Testis (tissue), 3 donors: ENCODE data around the gene ABI3BP. TPM values are rescaled to one million over a fixed set of nuclear protein-coding genes. Genes with fewer than 3 reads are reported as not detected.

Experiments
- DNase-seq: peaks from one replicate; pipeline ENCODE4 v3.0.0-alpha.2; 2019
- H3K27ac ChIP-seq, 2 donors: fragments of 200-600 bp; sonication (generic); one replicate each; pipeline ENCODE4 v1.5.1; 2019
- H3K27me3 ChIP-seq: fragments of 200-600 bp; sonication (generic); one replicate; pipeline ENCODE4 v1.5.1; 2019
- H3K36me3 ChIP-seq: fragments of 200-600 bp; sonication (generic); one replicate; pipeline ENCODE4 v1.5.1; 2017; ENCODE audit warnings: low read depth; ENCODE audit errors: missing control alignments
- H3K4me1 ChIP-seq: fragments of 200-600 bp; sonication (generic); one replicate; pipeline ENCODE4 v1.5.1; 2019
- H3K4me3 ChIP-seq, 2 donors: fragments of 200-600 bp; sonication (generic); one replicate each; pipeline ENCODE4 v1.5.1; 2017 to 2019
- H3K9me3 ChIP-seq: fragments of 200-600 bp; sonication (generic); one replicate; pipeline ENCODE4 v1.5.1; 2017
- CTCF ChIP-seq, 3 experiments: fragments of 450-650 bp in 2 of 3; fragments of 200-600 bp in 1 of 3; sonication (generic) in 1 of 3; IDR thresholded peaks; one replicate each; pipeline ENCODE4 v1.5.1; 2016 to 2019; ENCODE audit warnings: antibody characterized with exemption in 3 of 3, mild to moderate bottlenecking in 2 of 3, moderate library complexity in 1 of 3
- POLR2A ChIP-seq: fragments of 450-650 bp; IDR thresholded peaks from one replicate; pipeline ENCODE4 v1.6.1; 2017; ENCODE audit warnings: antibody characterized with exemption, mild to moderate bottlenecking, moderate library complexity
- WGBS, 2 donors: methylation state at CpG; one replicate each; pipeline ENCODE4 v1.1.5; 2018; 5-methylcytosine and 5-hydroxymethylcytosine counted together
- intact Hi-C: fragments of 100-400 bp; cut with DNase I; formaldehyde crosslinking; loops from one replicate; pipeline ENCODE4 v1.15.1; 2023; ENCODE audit warnings: low total_unique reads
- polyA plus RNA-seq: library from polyadenylated mRNA; stranded (reverse); fragments of 350-450 nt; fragmentation: Illumina TruSeq; extraction: RNeasy Lipid Tissue Mini Kit (QIAGEN cat#74804); gene quantifications from one replicate; pipeline ENCODE4 v1.2.3, GENCODE V29; 2014; ENCODE audit warnings: low read depth, low replicate concordance; ENCODE audit not compliant: insufficient read depth
- total RNA-seq, 2 donors: library from RNA; depleted of rRNA; stranded (reverse); fragments of >200 nt; gene quantifications; one replicate each; pipeline ENCODE4 v1.2.3, GENCODE V29; 2016

Gene ABI3BP
- total and polyA plus RNA-seq, 3 donors from 2014 or later: 8.7 to 58.2 (median 25.0) TPM

GRCh38 chr3:100973594-100973993 is 19.6 kb downstream of the ABI3BP start:
- H3K27ac ChIP-seq: no peak overlapping the region
- 68 to 72% methylated on average over 4 of the region's 4 CpGs for WGBS, 2 donors
- no peaks in the 10 kb centered on the region for H3K4me1 ChIP-seq

GRCh38 chr3:100972867-100973266 is 20.4 kb downstream of the ABI3BP start:
- H3K27ac ChIP-seq: no peak overlapping the region
- no peaks in the 10 kb centered on the region for H3K36me3 ChIP-seq
- no peak for TF ChIP-seq CTCF (IDR thresholded peaks at IDR 0.05)
- TF ChIP-seq POLR2A: no peak
- H3K4me3 ChIP-seq: no peak overlapping the region
- H3K4me1 ChIP-seq: no peaks in the 10 kb centered on the region
- H3K9me3 ChIP-seq: no peaks in the 10 kb centered on the region
- no peaks in the 10 kb centered on the region for H3K27me3 ChIP-seq
- intact Hi-C loops: no loop called here
- DNase-seq: no peak
- WGBS, 2 donors: 25 to 30% methylated on average over 1 of the region's 1 CpG

More at GRCh38 chr3:100973594-100973993, 19.6 kb downstream of the ABI3BP start:
- Histone ChIP-seq H3K36me3 (no peaks in the 10 kb centered on the region), H3K9me3 (no peaks in the 10 kb centered on the region), H3K27me3 (no peaks in the 10 kb centered on the region), H3K4me3 (no peak overlapping the region)
- DNase-seq: no peak
- no peak for TF ChIP-seq POLR2A
- TF ChIP-seq CTCF (IDR thresholded peaks at IDR 0.05): no peak
- intact Hi-C loops: no loop called here

GRCh38 chr3:100972301-100972844 is 20.8 kb downstream of the ABI3BP start:
- H3K27me3 ChIP-seq: no peaks in the 10 kb centered on the region
- intact Hi-C loops: no loop called here
- no peak overlapping the region for H3K4me3 ChIP-seq
- WGBS, 2 donors: 71 to 73% methylated on average over 2 of the region's 2 CpGs
- H3K9me3 ChIP-seq: no peaks in the 10 kb centered on the region
- no peak for TF ChIP-seq POLR2A
- TF ChIP-seq CTCF (IDR thresholded peaks at IDR 0.05): no peak
- H3K27ac ChIP-seq: no peak overlapping the region
- H3K36me3 ChIP-seq: no peaks in the 10 kb centered on the region
- no peaks in the 10 kb centered on the region for H3K4me1 ChIP-seq
- DNase-seq: no peak

- no peak overlapping the region for H3K4me3 ChIP-seq
- H3K4me1 ChIP-seq: no peaks in the 10 kb centered on the region
- H3K36me3 ChIP-seq: no peaks in the 10 kb centered on the region
- DNase-seq: no peak
- intact Hi-C loops: no loop called here
- 66 to 68% methylated on average over 2 of the region's 2 CpGs for WGBS, 2 donors
- H3K27ac ChIP-seq: no peak overlapping the region
- H3K9me3 ChIP-seq: no peaks in the 10 kb centered on the region
- no peak for TF ChIP-seq POLR2A
- no peak for TF ChIP-seq CTCF (IDR thresholded peaks at IDR 0.05)
- H3K27me3 ChIP-seq: no peaks in the 10 kb centered on the region
Measured at GRCh38 chr3:100971798-100972197, 21.4 kb downstream of the ABI3BP start.

- Histone ChIP-seq H3K27me3 (no peaks in the 10 kb centered on the region), H3K36me3 (no peaks in the 10 kb centered on the region), H3K4me3 (no peak overlapping the region), H3K9me3 (no peaks in the 10 kb centered on the region), H3K27ac (no peak overlapping the region), H3K4me1 (no peaks in the 10 kb centered on the region)
- no peak for TF ChIP-seq POLR2A
- no peak for TF ChIP-seq CTCF (IDR thresholded peaks at IDR 0.05)
- WGBS, 2 donors: 96 to 98% methylated on average over 6 of the region's 6 CpGs
- intact Hi-C loops: no loop called here
- DNase-seq: no peak
Measured at GRCh38 chr3:100970477-100970990, 22.7 kb downstream of the ABI3BP start.
